NCI-H1436 (cell line): ENCODE data around the gene MCCD1.
"Not testable (repeated sequence)": the region's sequence is repeated elsewhere in the genome, so short reads cannot be mapped to it uniquely, and the experiment has no call there.

Experiments
- DNase-seq: peaks from one replicate; lab custom pipeline; 2025; lab: John Stamatoyannopoulos, UW

Gene MCCD1, protein sequence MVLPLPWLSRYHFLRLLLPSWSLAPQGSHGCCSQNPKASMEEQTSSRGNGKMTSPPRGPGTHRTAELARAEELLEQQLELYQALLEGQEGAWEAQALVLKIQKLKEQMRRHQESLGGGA

GRCh38 chr6:31528821-31529328 lies at the start of gene MCCD1:
Gene MCCD1 (plus strand): TSS chr6:31528962. CDS start chr6:31529015, 53 bp downstream.
- DNase-seq: no peak

DNA sequence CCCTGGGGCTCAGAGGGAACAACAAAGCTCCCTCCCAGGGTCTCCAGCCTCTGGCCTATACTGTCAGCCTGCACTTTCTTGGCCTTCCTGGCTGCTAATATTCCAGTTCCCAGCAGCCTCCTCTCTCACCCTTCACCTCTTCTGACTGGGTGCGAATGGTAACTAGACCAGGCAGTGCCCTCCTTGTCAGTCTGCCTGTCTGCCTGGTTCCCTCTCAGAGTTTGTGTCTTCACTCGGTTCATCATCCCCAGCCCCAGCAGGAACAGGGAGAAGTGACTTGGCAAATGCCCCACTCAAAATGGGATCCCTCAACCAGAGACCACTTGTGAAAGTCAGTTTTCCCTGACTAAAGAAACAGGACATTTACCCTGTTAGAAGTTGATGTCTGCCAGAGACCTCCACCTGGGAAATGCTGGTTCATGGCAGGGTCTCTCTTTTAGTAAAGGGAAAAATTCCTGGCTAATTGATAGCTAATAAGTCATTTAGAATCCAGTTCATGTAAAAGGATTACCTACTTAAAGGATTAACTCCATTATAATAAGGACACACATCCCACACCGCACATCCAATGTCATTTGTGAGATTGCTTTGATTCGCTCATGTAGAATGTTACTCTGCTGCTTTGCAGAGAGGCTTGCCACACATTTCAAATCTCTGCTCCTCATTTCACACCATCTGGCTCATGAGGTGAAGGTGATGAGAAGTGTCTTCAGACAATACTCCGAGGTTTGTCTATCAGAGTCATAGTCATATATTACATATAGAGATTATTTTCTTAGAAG lies 49.4 kb upstream of the MCCD1 start:
- DNase-seq: no peak

GRCh38 chr6:31479933-31480535 lies 48.7 kb upstream of the MCCD1 start:
- DNase-seq: no peak

GRCh38 chr6:31480574-31480973 lies 48.2 kb upstream of the MCCD1 start:
- DNase-seq: no peak

- DNase-seq: no peak
Measured at GRCh38 chr6:31483392-31483791, 45.4 kb upstream of the MCCD1 start.

DNA sequence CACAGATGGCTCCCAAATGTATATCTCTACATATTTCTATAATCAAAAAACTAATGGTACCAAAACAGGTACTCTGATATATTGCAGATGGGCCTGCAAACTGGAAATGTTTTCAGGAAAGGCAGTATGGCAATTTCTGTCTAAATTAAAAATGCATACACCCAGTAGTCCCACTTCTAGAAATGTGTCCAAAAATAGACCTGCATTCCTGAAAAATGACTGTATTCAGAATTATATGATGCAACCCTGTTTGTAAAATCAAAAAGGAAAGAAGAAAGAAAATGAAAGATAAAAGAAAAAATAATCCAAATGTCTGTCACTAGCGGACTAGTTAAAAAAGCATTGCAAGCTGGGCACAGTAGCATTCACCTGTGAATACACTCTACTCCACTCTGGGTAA lies 43.7 kb upstream of the MCCD1 start:
- no peak for DNase-seq

- DNase-seq: not testable (repeated sequence)
Measured at GRCh38 chr6:31486065-31486837, 42.5 kb upstream of the MCCD1 start.

DNA sequence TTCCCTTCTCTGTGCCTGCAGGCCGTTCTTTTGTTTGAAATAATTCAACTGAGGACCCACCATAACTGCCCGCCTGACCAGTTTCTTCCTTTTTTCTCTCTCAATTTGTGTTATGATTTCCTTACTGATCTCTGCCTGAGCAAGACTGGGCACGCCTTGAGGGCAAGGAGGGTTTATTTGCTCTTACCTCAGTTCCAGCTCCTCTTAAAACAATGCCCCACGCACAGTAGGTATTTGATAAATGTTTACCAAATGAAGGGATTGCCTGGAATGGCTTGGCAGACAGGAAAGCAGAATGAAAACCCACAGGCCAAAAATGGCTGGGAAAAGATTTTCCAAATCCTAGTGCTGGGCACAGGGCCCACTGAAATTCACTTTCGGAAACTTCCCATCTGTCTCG lies 41.1 kb upstream of the MCCD1 start:
- DNase-seq: not testable (repeated sequence)

- no peak for DNase-seq
Measured at GRCh38 chr6:31489086-31489485, 39.7 kb upstream of the MCCD1 start.

- DNase-seq: no peak
Measured at GRCh38 chr6:31490115-31490873, 38.5 kb upstream of the MCCD1 start.

DNA sequence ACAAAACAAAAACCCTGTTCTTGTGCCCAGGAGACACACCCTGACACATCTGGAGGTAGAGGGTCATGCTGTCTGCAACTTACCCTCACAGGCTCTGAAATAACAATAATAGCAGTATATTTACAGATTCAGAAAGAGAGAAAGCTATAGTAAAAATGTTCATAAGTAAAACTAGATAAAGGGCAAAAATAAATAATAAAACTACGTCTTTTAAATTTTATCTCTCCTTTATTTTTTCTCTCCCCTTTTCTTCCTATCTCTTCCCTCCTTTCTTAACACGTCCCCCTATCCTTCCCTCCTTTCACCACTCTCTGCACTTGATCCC lies 35.2 kb upstream of the MCCD1 start:
- DNase-seq: not testable (repeated sequence)

DNA sequence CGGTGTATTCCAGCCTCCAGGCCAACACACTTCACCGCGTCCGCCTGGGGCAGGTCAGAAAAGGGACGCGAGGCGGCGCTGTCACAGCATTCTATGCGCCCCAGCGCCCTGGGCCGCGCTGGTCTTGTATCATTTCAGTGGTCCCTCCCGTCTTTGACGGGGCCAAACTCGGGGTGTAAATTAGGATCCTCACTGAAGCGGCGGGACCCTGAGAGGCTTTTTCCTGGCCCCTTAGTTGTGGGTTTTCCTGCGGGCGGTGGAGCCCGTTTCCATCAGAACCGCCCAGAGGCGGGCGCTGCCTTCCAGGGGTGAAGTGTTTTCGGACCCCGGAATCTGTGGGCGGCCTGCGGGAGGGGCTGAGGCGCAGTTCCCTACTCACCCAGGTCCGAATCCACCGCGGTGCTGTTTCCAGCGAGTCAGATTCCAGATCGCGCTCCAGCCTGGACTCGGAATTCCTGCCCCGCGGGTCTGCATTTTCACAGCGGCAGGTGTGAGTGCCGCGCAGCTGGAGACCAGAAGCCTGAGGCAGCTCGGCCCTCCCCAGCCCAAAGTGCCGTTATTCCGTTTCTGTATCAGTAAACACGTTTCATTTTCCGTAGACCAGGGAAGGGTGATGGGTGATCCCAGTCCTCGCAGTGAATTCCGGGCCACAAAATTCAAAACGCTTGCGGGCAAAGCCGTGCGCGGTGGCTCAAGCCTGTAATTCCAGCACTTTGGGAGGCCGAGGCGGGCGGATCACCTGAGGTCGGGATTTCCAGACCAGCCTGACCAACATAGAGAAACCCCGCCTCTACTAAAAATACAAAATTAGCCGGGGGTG lies 34.7 kb upstream of the MCCD1 start:
- DNase-seq: peak; percentile 64

GRCh38 chr6:31495580-31495979 lies 33.2 kb upstream of the MCCD1 start:
- DNase-seq: no peak

- not testable (repeated sequence) for DNase-seq
Measured at GRCh38 chr6:31496826-31497225, 31.9 kb upstream of the MCCD1 start.

DNA sequence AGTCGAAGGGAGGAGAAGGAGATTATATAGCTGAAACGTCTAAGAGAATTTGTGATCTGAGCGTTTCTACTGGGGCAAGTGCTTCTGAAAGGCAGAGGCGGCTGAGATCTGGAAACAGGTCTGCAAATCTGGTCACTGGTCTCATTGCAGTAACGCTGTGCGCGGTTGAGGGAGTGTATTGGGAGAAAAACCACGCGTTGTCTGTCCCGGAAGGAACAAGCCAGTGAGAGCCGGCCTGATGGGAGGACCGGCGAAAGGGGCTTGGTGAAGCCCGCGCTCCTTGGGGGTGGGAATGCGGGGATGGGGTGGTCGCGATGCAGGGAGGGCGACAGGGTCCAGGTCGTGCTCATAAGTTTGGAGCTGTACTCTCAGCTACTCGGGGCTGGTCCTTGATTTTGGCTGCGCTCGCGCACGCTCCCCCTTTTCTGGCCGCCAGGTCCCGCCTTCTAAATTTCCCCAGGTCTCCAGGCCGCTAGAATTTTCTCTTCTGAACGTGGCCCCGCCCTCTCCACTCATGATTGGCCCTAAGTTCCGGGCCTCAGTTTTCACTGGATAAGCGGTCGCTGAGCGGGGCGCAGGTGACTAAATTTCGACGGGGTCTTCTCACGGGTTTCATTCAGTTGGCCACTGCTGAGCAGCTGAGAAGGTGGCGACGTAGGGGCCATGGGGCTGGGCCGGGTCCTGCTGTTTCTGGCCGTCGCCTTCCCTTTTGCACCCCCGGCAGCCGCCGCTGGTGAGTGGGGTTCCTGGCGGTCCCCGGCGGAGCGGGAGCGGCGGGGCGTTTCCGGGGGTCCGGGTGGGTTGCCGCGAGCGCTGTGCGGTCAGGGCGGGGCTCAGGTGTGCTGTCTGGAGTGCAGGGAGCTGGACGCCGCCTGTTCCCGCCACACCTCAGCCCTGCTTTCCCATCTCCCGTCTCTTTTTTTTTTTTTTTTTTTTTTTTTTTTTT lies 31.0 kb upstream of the MCCD1 start, which contains the start of gene MICB:
TSS of gene MICB (plus strand) at position 615 of the 946 bp plus-strand sequence. CDS start at position 664, 49 bp downstream.
- DNase-seq: peak; percentile 85

DNA sequence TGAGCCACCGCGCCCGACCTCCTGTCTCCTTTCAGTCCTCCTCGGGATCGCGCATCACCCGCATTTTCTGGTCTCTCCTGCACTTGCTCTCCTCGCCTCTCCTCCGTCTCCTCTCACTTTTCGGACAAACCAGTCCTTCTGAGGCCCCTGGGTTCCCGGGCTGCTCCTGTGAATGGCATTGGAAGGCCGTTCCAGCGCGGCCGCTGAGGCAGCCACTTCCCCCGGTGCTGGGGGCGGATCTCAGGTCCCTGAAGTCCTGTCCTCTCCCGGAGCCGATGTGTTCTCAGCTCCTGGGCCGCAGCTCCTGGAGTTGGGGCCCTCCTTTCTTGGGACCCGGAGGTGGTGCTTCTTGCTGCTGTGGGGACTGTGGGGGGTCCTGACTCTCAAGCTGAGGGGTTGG lies 30.0 kb upstream of the MCCD1 start:
- no peak for DNase-seq

GRCh38 chr6:31499648-31500047 lies 29.1 kb upstream of the MCCD1 start:
- not testable (repeated sequence) for DNase-seq

GRCh38 chr6:31502586-31502985 lies 26.2 kb upstream of the MCCD1 start:
- no peak for DNase-seq

DNA sequence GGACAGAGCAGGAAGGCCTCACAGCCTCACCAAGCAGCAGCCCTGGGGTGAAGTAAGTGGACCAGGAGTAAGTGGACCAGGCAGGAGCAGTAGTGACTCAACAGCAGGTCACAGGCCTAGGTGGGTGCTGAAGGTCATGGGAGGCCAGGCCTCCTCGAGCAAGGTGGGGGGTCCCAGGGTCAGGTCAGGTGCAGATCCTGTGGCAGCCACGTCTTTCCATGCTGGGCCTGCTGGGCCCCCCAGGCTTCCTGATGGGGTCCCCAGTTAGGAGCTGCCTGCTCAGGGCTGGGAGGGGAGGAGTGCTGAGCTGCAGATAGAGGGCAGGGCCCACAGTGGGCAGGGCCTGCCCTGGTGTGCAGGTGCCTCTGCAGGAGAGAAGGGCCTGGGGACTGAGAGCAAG lies 19.7 kb upstream of the MCCD1 start:
- not testable (repeated sequence) for DNase-seq

- DNase-seq: no peak
Measured at GRCh38 chr6:31510007-31510406, 18.8 kb upstream of the MCCD1 start.
